HG03159 (cell line): ENCODE results near the gene TRAF2.

Experiments used
- ATAC-seq: cut with Tn5 transposase; IDR thresholded peaks from one replicate; pipeline ENCODE4 v1.9.1; 2021; ENCODE audit warnings: mild to moderate bottlenecking, moderate library complexity; ENCODE audit not compliant: unreplicated experiment

The TRAF2 gene

DNA sequence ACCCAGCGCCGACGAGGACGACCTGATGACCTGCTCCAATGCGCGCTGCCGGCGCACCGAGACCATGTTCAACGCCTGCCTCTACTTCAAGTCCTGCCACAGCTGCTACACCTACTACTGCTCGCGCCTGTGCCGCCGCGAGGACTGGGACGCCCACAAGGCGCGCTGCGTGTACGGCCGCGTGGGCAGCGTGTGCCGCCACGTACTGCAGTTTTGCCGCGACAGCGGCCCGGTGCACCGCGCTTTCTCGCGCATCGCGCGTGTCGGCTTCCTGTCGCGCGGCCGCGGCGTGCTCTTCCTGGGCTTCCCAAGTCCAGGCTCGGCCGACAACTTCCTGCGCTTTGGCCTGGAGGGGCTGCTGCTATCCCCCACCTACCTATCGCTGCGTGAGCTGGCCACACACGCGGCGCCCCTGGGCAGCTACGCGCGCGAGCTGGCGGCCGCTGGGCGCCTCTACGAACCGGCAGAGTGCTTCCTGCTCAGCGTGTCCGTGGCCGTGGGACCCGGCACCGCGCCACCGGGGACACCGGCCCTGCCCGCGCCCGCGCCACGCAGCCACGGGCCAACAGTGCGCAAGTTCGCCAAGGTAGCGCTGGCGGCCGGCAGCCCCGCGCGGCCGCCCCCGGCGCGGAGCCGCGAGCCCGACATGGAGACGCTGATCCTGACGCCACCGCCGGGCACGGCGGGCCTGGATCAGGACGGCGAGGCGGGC lies 39.8 kb upstream of the TRAF2 start:
- ATAC-seq: no peak

DNA sequence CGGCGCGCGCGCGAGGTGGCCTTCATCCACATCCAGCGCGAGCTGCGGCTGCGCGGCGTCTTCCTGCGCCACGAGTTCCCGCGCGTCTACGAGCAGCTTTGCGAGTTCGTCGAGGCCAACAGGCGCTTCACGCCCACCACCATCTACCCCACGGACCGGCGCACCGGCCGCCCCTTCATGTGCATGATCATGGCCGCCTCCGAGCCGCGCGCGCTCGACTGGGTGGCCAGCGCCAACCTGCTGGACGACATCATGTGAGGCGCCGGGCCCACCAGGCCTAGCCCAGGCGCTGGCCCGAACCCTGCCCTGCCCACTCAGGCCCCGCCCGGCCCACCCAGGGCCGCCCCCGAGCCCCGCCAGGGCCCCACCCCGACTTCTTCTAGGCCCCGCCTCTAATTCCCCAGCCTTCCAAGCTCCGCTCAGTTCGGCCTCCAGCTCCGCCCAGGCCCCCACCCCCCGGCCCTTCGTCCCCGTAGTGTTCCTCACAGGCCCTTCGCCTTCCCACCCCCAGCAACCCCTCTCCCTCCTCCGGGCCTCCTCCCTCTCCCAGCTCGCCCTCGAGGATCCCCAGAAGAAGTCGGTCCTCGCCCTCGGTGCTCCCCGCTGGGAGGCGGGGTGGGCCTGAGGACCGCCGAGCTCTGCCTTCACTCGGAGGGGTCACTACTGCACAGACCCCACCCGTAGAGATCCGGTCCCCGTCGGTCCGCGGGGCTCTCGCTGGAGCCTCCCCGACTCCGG lies 39.1 kb upstream of the TRAF2 start:
- ATAC-seq: no peak

DNA sequence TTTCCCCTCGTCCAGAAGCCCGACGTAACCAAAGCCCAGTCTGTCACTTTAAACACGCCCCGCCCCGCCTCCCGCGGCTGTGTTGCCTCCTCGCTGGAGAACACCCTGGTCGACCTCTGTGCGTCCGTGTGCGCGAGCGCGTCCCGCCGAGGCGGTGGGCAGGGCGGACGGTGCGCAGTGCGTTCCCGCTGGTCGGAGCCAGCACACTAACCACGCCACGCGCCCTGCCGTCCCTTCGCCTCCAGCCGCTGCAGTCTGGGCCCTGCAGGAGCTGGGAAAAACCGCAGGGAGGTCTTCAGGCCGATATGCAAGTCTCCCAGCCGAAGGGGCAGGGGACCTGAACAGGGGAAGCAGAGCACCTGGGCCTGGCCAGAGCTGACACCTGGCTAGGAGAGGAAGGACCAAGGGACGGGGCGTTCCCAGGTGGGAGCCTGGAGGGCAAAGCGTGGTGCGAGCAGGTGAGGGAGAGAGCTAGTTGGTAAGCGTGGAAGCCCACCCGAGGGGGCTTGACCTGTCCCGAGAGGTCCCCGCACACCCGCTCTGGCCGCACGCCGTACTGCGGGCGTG lies 38.4 kb upstream of the TRAF2 start:
- no peak for ATAC-seq

DNA sequence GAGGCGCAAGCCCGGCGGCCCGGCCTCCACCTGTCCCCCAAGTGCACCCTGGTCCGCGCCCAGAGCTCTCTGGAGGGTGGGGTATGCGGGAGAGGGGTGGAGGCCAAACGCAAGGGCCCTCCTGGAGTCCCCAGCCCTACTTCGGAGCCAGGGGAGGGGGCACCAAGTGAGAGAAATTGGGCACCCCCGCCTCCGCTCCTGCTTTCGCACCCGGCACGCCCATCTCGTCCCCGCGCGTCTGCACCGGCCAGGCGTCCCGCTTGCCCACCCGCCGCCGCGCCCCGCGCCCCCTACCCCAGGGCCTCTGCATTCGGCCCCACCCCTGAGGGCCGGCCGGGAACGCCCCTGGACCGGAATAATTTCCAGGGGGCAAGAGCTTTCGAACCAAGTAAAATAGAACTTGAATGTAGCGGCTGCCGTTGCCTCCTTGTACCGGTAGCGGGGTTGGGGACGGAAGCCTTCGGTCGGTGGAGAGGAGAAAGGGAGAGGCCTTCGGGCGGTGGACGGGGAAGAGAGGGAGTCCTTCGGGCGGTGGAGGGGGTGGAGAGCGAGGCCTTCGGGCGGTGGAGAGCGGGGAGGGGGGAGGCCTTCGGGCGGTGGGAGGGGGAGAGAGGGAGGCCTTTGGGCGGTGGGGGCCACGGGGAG lies 37.8 kb upstream of the TRAF2 start:
- no peak for ATAC-seq

DNA sequence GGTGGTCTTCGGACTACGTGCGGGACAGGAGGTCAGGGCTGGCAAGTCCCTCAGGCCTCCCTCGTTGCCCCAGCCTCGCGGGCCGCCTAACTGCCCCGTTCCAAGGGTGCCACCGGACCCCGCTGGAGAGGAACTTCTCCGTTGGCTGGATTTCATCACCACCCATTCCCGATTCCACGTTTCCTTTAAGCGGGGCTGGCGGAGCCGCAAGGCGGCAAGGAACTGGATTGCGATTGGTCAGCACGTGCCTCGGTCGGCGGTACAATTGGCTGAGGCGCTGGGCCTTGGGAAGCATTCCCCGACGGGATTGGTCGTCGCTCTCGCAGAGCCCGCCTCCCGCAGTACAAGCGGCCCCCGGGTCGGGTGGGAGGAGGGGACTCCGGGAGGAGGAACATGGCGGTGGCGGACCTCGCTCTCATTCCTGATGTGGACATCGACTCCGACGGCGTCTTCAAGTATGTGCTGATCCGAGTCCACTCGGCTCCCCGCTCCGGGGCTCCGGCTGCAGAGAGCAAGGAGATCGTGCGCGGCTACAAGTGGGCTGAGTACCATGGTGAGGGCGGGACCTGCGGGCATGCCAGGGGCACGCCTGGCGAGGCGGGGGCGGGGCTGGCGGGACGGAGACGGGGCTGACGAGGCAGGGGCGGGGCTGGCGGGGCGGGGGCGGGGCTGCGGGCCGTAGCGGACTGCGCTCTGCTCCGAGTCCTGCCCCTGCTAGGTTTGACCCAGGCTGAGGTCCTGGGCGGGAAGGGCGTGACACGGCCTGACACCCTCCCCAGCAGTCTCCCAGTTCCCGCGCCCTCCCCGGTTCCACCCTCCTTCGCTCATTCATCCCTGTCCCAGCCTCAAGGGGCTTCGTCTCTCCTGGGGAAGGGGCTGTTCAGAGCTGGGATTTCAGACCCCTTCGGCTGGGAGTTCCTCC lies 37.0 kb upstream of the TRAF2 start, which contains the start of gene PHPT1:
Gene PHPT1, plus strand, starts transcription at position 372 of the 922 bp plus-strand sequence. Its CDS starts 22 bp downstream, at position 394.
- peak; percentile 83 for ATAC-seq

DNA sequence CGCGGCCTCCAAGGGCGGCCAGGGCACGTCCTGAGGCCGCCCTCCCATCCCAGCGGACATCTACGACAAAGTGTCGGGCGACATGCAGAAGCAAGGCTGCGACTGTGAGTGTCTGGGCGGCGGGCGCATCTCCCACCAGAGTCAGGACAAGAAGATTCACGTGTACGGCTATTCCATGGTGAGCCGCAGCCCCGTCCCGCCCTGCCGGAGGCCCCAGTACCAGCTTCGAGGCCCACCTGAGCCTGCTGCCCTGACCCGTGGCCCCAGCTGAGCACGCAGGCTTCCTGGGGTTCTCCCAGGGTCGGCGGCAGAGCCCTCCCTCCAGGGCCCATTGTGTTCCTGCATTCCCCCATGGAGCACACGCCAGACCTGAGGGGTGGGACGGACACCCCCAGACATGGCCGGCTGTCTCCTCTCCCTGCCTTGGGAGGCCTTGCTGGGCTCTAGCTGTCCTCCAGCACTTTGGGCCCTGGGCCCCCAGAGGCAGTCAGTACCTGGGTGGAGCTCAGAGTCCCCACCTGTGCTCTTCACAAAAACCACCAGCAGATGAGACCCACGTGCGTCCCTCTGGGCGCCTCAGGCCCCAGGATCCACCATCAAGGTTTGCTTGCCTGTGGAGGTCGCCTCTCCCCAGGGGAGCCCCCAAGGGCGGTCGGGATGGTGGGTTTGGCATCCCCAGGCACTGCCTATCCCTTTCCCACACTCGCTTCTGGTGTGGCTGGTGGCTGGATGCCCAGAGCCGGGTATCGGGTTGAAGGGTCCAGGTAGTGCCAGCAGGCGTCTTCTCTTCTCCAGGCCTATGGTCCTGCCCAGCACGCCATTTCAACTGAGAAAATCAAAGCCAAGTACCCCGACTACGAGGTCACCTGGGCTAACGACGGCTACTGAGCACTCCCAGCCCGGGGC lies 36.1 kb upstream of the TRAF2 start:
- ATAC-seq: no peak

DNA sequence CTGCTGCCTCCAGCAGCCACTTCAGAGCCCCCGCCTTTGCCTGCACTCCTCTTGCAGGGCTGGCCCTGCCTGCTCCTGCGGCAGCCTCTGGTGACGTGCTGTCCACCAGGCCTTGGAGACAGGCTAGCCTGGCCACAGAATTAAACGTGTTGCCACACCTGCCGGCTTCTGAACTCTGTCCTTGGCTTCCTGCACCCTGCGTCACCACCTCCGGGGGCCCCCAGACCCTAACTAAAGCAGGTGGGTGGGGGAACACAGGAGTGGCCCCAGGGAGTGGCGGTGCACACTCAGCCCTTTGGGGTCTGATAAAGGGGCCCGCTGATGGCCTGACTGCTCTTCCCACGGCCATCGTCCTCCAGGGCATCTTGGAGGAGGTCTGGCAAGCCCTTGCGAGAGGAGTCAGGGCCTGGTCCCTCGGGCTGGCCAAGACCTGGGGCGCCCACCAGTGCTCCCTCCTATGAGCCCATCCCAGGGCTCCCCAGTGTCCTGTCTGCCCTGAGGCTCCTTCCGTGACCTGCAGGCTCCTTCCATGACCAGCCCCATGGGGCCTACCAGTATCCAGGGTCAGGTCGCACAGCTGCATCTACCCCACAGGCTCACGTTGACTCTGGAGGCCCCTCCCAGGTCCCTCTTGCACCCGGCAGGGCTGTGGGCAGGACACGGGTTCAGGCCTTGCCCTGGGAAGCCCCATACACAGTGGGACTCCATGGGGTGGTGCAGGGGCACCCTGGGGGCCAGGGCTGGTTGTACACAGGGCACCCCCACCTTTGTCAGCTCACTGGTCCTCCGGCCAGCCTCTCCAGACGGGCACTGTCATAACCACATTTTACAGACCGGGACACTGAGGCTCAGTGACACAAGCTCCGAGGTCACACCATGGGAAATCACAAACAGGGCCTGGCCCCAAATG lies 35.2 kb upstream of the TRAF2 start:
- no peak for ATAC-seq

DNA sequence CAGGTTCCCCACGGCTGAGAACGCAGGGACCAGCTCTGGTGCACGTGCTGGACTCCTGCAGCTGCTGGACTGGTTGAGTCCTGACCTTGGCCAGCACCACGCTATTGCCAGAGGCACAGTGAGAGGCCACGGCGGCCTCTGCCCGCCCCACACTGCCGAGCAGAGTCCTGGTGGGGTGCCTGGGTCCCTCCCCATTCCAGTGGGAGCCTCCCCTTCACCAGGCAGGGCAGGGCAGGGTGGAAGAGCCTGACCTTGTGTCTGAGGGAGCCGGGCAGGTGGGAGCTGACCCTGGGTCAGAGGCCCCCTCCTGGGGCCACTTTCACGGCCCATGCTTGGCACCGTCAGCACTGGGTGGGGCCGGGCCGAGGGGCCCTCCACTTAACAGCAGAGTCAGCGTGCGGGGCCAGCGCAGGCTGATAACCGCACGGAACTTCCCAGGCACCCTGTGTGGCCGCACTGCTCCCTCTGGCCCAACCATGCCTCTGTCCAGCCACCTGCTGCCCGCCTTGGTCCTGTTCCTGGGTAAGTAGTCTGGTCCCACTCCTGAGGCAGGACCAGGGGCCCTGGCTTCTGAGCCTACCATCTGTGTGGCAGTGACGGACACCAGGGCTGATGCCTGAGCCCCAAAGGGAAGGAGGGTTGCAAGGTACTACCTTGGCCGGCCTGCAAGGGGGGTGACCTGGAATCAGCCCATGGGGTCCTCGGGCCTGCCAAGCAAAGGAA lies 34.2 kb upstream of the TRAF2 start, which contains the start of gene MAMDC4:
Gene MAMDC4, plus strand, starts transcription at position 406 of the 723 bp plus-strand sequence. Its CDS starts 71 bp downstream, at position 477.
- no peak for ATAC-seq

DNA sequence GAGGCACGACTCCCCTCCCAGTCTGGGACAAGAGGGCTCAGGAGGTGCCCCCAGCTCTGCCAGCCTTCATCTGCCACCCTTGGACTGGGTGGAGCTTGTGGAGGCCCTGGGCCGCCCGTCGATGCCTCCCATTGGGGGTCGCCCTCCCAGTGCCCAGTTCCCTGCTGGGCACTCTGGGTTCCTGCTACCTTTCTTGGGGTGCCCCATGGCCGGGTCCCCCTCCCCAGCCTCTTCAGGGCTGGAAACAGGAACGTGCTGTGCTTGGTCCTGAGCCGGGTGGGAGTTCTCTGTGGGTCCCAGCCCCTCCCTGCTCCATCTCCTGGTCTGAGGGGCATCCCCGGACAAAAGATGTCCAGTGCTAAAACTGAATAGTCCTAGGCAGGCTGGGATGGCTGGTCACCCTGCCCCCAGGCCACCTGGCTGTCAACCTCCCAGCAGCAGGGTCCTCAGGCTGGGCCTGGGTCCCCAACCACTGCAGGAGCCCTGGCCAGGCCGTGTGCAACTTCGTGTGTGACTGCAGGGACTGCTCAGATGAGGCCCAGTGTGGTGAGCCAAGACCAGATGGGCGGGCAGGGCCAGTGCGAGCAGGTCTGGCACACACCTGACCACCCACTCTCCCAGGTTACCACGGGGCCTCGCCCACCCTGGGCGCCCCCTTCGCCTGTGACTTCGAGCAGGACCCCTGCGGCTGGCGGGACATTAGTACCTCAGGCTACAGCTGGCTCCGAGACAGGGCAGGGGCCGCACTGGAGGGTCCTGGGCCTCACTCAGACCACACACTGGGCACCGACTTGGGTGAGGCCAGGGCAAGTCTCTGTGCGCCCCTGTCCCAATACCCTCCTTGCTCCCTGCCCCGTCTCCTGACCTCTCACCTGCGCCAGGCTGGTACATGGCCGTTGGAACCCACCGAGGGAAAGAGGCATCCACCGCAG lies 33.4 kb upstream of the TRAF2 start:
- no peak for ATAC-seq

DNA sequence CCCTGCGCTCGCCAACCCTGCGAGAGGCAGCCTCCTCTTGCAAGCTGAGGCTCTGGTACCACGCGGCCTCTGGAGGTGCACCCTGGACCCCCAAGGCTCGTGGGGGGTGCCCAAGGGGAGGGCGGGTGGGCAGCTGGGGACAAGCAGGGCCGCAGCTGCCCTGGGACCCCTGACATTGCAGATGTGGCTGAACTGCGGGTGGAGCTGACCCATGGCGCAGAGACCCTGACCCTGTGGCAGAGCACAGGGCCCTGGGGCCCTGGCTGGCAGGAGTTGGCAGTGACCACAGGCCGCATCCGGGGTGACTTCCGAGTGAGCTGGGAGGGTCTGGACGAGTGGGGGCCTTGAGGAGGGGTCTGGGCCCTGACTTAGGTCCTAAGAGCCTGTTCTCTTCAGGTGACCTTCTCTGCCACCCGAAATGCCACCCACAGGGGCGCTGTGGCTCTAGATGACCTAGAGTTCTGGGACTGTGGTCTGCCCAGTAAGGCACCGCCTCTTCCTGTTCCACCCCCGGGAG lies 32.7 kb upstream of the TRAF2 start:
- no peak for ATAC-seq

DNA sequence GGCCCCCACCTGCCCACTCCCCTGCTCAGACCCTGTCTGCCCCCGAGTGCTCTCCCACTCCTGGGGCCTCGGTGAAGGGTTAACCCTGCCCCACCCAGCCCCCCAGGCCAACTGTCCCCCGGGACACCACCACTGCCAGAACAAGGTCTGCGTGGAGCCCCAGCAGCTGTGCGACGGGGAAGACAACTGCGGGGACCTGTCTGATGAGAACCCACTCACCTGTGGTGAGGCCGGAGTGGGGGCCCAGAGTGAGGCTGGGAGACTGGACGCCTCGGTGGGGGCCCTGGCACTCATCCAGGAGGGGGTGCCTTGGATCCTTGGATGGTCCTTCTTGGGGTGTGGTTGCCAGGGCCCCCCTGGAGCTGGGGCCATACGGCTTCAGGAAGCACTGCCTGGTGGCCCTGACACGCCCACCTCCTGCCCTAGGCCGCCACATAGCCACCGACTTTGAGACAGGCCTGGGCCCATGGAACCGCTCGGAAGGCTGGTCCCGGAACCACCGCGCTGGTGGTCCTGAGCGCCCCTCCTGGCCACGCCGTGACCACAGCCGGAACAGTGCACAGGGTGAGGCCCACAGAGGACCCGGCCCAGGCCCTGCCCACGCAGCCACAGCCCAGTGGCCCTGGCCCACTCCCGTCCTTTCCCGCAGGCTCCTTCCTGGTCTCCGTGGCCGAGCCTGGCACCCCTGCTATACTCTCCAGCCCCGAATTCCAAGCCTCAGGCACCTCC lies 32.0 kb upstream of the TRAF2 start:
- no peak for ATAC-seq

DNA sequence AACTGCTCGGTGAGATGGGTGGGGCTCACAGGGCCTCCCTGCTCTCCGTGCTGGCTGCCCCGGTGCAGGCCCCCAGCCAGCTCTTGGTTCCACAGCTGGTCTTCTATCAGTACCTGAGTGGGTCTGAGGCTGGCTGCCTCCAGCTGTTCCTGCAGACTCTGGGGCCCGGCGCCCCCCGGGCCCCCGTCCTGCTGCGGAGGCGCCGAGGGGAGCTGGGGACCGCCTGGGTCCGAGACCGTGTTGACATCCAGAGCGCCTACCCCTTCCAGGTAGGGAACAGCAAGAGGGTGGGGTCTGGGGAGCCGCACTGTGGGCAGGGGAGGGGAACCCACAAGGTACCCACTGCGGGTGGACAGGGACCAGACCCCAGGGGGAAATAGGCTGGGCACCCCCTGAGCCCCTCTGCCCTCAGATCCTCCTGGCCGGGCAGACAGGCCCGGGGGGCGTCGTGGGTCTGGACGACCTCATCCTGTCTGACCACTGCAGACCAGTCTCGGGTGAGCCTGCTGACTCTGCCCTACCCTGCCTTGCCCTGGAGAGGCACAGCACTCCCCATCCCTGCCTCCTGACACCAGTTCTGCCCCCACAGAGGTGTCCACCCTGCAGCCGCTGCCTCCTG lies 31.4 kb upstream of the TRAF2 start:
- no peak for ATAC-seq

DNA sequence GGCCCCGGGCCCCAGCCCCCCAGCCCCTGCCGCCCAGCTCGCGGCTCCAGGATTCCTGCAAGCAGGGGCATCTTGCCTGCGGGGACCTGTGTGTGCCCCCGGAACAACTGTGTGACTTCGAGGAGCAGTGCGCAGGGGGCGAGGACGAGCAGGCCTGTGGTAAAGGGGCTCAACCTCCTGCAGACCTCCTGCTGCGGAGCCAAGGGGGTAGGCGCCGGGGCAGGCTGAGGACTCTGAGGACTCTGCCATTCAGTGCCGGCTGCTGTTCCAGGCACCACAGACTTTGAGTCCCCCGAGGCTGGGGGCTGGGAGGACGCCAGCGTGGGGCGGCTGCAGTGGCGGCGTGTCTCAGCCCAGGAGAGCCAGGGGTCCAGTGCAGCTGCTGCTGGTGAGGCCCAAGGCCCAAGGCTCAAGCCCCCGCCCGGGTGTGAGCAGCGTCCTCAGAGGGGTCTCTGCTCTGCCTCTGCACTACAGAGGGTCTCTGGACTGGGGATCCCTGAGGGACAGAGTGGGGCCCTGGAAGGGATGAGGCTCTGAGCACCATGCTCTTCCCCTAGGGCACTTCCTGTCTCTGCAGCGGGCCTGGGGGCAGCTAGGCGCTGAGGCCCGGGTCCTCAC lies 30.7 kb upstream of the TRAF2 start:
- ATAC-seq: no peak

DNA sequence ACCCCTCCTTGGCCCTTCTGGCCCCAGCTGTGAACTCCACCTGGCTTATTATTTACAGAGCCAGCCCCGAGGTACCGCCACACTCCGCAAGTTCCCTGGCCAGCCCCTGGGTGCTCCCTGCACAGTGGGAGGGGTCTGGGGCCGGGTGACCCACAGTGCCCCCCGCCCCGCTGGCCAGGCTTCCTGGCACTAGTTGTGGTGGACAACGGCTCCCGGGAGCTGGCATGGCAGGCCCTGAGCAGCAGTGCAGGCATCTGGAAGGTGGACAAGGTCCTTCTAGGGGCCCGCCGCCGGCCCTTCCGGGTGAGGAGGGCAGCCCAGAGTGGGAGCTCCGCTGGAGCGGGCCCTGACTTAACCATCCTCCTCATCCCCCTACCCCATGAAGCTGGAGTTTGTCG lies 30.2 kb upstream of the TRAF2 start:
- no peak for ATAC-seq
